GM19099 (cell line): ENCODE data around the gene PPARA.

Experiments
- POLR2A ChIP-seq: IDR thresholded peaks from 3 replicates; pipeline ENCODE4 v1.6.1; 2011; ENCODE audit warnings: low read depth; ENCODE audit not compliant: insufficient read length; ENCODE audit errors: extremely low read depth

The PPARA gene

GRCh38 chr22:46171940-46172339, 21.6 kb downstream of the PPARA start:
- TF ChIP-seq POLR2A, result no peak

GRCh38 chr22:46172522-46173110, 22.3 kb downstream of the PPARA start:
- no peak for TF ChIP-seq POLR2A

- no peak for TF ChIP-seq POLR2A
Measured at GRCh38 chr22:46173152-46173551, 22.8 kb downstream of the PPARA start.

GRCh38 chr22:46175631-46176030, 25.3 kb downstream of the PPARA start:
- no peak for TF ChIP-seq POLR2A

GRCh38 chr22:46176508-46177003, 26.2 kb downstream of the PPARA start:
- no peak for TF ChIP-seq POLR2A

- TF ChIP-seq POLR2A, result no peak
Measured at GRCh38 chr22:46178755-46179505, 28.6 kb downstream of the PPARA start.

GRCh38 chr22:46179748-46180147, 29.4 kb downstream of the PPARA start:
- no peak for TF ChIP-seq POLR2A

- TF ChIP-seq POLR2A, result no peak
Measured at GRCh38 chr22:46180370-46181137, 30.2 kb downstream of the PPARA start.

- TF ChIP-seq POLR2A, result no peak
Measured at GRCh38 chr22:46183733-46184132, 33.4 kb downstream of the PPARA start.

- no peak for TF ChIP-seq POLR2A
Measured at GRCh38 chr22:46185283-46185682, 35.0 kb downstream of the PPARA start.

- no peak for TF ChIP-seq POLR2A
Measured at GRCh38 chr22:46187862-46188261, 37.5 kb downstream of the PPARA start.

- no peak for TF ChIP-seq POLR2A
Measured at GRCh38 chr22:46192210-46192993, 42.1 kb downstream of the PPARA start.

GRCh38 chr22:46193898-46194310, 43.6 kb downstream of the PPARA start:
- no peak for TF ChIP-seq POLR2A

GRCh38 chr22:46195487-46196165, 45.3 kb downstream of the PPARA start:
- TF ChIP-seq POLR2A, result no peak

- TF ChIP-seq POLR2A, result no peak
Measured at GRCh38 chr22:46196278-46196677, 46.0 kb downstream of the PPARA start.

- no peak for TF ChIP-seq POLR2A
Measured at GRCh38 chr22:46198274-46198673, 47.9 kb downstream of the PPARA start.
